ENCODE measurements around the gene SLC26A2. TPM values are rescaled to one million over a fixed set of nuclear protein-coding genes. Genes with fewer than 3 reads are reported as not detected.

Gene SLC26A2
- total and polyA plus RNA-seq, 7 donors = 6.4 to 88.8 (median 12.1) TPM

DNA sequence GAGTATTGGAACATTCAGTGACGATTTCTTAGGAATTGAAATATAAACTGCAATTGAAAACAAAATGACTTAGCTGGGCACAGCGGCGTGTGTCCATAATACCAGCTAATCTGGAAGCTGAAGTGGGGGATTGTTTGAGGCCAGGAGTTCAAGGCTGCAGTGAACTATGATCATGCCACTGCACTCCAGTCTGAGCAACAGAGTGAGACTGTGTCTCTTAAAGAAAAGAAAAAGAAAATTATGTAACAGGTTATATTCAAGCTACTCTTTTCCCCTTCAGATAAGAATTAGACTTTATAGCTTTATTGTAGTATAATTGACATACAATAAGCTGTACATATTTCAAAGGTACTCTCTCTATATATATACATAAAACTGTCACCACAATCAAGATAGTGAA is 6.4 kb downstream of the SLC26A2 start:
- H3K4me3 ChIP-seq = no peak overlapping the region
- no peaks in the 10 kb centered on the region for H3K9me3 ChIP-seq
- H3K4me1 ChIP-seq = peaks cover 0 to under 1% (median 0%) of the 10 kb centered on the region in 4 donors
- TF ChIP-seq POLR2AphosphoS5 (IDR thresholded peaks at IDR 0.05) (no peak), POLR2A (IDR thresholded peaks at IDR 0.05) (no peak), EP300 (IDR thresholded peaks at IDR 0.05) (no peak)
- TF ChIP-seq, protein P1, sequence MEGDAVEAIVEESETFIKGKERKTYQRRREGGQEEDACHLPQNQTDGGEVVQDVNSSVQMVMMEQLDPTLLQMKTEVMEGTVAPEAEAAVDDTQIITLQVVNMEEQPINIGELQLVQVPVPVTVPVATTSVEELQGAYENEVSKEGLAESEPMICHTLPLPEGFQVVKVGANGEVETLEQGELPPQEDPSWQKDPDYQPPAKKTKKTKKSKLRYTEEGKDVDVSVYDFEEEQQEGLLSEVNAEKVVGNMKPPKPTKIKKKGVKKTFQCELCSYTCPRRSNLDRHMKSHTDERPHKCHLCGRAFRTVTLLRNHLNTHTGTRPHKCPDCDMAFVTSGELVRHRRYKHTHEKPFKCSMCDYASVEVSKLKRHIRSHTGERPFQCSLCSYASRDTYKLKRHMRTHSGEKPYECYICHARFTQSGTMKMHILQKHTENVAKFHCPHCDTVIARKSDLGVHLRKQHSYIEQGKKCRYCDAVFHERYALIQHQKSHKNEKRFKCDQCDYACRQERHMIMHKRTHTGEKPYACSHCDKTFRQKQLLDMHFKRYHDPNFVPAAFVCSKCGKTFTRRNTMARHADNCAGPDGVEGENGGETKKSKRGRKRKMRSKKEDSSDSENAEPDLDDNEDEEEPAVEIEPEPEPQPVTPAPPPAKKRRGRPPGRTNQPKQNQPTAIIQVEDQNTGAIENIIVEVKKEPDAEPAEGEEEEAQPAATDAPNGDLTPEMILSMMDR (IDR thresholded peaks at IDR 0.05) = no peak
- no peak for DNase-seq
- no peak overlapping the region for H3K27ac ChIP-seq
- intact Hi-C loops (cut with DNase I) = no loop called here
- H3K27me3 ChIP-seq = no peaks in the 10 kb centered on the region
- WGBS, 2 donors = 21 to 69% methylated on average over 3 of the region's 3 CpGs
- no peaks in the 10 kb centered on the region for H3K36me3 ChIP-seq

DNA sequence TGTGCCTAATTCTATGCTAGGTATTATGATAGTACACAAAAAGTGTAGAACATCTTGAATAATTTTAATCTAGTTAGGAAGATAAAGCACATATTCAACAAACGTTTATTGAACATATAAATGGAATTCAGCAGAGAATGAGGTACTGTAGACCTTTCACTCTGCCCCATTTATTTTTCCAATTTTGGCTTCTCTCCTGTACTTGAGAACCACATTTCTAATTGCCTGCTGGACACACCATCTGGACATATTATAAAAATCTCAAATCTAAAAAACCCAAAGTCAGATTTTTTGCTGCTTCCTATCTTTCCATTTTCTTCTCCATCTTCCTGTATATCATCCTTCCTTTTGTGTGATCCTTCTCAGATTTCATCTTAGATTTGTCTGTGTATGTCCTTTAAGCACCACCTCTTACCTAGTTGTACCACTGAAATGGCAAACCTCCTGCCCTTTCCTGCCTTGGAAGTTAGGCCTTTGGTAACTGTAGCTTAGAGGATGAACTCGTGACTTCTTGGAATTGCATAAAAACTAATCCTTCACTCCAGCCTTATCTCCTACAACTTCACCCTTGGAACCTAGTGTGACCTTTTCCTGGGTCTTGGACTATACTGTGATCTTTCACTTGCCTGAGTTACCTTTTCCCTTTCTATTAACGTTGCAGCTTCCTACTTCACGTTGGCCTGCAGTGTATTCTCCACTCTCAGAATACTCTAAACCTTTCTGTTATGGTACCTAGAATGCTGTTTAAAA is 8.8 kb downstream of the SLC26A2 start:
- no peaks in the 10 kb centered on the region for H3K4me1 ChIP-seq
- WGBS, 2 donors = 83 to 90% methylated on average over 4 of the region's 4 CpGs
- DNase-seq = no peak
- H3K36me3 ChIP-seq = no peaks in the 10 kb centered on the region
- intact Hi-C loops (cut with DNase I) = no loop called here
- TF ChIP-seq EP300 (IDR thresholded peaks at IDR 0.05) = no peak
- no peak for TF ChIP-seq POLR2AphosphoS5 (IDR thresholded peaks at IDR 0.05)
- TF ChIP-seq POLR2A (IDR thresholded peaks at IDR 0.05) = no peak
- TF ChIP-seq, protein P1 (IDR thresholded peaks at IDR 0.05) = no peak
- no peak overlapping the region for H3K27ac ChIP-seq
- H3K27me3 ChIP-seq = no peaks in the 10 kb centered on the region
- H3K4me3 ChIP-seq = no peak overlapping the region
- H3K9me3 ChIP-seq = no peaks in the 10 kb centered on the region

DNA sequence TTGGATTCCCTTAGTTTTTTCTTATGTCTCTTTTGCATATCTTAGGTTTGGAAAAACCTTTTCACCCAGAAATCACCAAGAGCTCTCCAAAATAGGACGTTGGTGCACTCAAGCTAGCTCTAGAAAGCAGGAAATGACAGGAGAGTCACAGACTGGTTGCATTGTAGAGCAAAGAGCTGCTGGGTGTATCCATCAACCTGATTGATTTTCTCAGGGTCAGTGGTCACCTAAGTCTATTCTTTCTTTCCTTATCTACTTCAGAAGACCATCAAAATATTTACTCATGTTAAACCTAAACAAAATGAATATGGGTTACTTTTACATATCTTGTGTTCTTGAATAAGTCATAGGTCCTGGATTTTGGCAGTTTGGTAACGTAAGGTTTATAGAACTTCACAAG is 14.9 kb downstream of the SLC26A2 start:
- no peak for DNase-seq
- TF ChIP-seq EP300 (IDR thresholded peaks at IDR 0.05) = no peak
- TF ChIP-seq POLR2A (IDR thresholded peaks at IDR 0.05) = no peak
- TF ChIP-seq POLR2AphosphoS5 (IDR thresholded peaks at IDR 0.05) = no peak
- TF ChIP-seq, protein P1 (IDR thresholded peaks at IDR 0.05) = no peak
- WGBS, 2 donors = 55 to 64% methylated on average over 2 of the region's 2 CpGs
- Histone ChIP-seq H3K4me3 (no peak overlapping the region), H3K27ac (no peak overlapping the region), H3K4me1 (peaks cover 0 to under 1% (median 0%) of the 10 kb centered on the region in 4 donors), H3K27me3 (no peaks in the 10 kb centered on the region), H3K9me3 (no peaks in the 10 kb centered on the region), H3K36me3 (peaks cover 0 to 20% (median 7%) of the 10 kb centered on the region in 4 donors)
- intact Hi-C loops (cut with DNase I) = no loop called here

DNA sequence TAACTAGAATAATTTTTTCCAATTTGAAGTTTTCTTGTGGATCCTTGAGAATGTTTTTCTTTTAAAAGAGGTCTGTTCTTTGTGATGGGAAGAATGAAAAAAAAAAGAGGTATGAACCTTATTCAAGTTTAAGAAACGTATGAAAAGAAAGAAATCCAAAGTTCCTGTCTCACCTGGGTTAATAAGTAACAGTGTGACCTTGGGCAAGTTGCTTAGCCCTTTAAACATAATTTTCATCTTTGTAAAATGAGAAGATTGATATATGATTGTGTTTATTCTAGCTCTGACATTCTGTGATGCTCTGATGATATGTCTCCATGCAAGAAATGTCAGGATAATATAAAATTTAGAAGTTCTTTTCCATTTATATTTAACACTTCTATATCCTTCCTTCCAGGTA is 19.3 kb downstream of the SLC26A2 start:
- Histone ChIP-seq H3K27ac (no peak overlapping the region), H3K36me3 (peaks cover 0 to 24% (median 7%) of the 10 kb centered on the region in 4 donors), H3K4me3 (no peak overlapping the region), H3K4me1 (peaks cover 0 to 10% (median 8%) of the 10 kb centered on the region in 4 donors), H3K27me3 (no peaks in the 10 kb centered on the region), H3K9me3 (no peaks in the 10 kb centered on the region)
- intact Hi-C loops (cut with DNase I) = no loop called here
- no peak for DNase-seq
- 19 to 76% methylated on average over 1 of the region's 1 CpG for WGBS, 2 donors
- TF ChIP-seq POLR2AphosphoS5 (IDR thresholded peaks at IDR 0.05) = no peak
- TF ChIP-seq EP300 (IDR thresholded peaks at IDR 0.05) = no peak
- no peak for TF ChIP-seq POLR2A (IDR thresholded peaks at IDR 0.05)
- TF ChIP-seq, protein P1 (IDR thresholded peaks at IDR 0.05) = no peak

Data from sigmoid colon (tissue), 7 donors.